MM.1S (cell line): ENCODE results near the gene WDR81.
"Not testable (repeated sequence)": the region's sequence is repeated elsewhere in the genome, so short reads cannot be mapped to it uniquely, and the experiment has no call there.

Experiments used
- DNase-seq: peaks from one replicate; pipeline ENCODE4 v3.0.0-alpha.2; 2015
- H2AFZ ChIP-seq: fragments of 300-600 bp; sonication (generic); 2 replicates; pipeline ENCODE4 v1.6.0; 2016; ENCODE audit warnings: antibody characterized with exemption, low read length
- H3F3A ChIP-seq: fragments of 300-600 bp; sonication (generic); 2 replicates; pipeline ENCODE4 v1.6.1; 2016; ENCODE audit warnings: mild to moderate bottlenecking, antibody characterized with exemption, low read length, moderate library complexity, mixed read lengths; ENCODE audit not compliant: insufficient read depth
- H3K27ac ChIP-seq: fragments of 300-600 bp; sonication (generic); 2 replicates; pipeline ENCODE4 v1.5.1; 2016; ENCODE audit warnings: mild to moderate bottlenecking, low read length
- H3K27me3 ChIP-seq: fragments of 300-600 bp; sonication (generic); replicated peaks from 2 replicates; pipeline ENCODE4 v1.6.0; 2016; ENCODE audit warnings: low read length; ENCODE audit not compliant: insufficient read depth
- H3K36me3 ChIP-seq: fragments of 300-600 bp; sonication (generic); replicated peaks from 2 replicates; pipeline ENCODE4 v1.6.1; 2016; ENCODE audit warnings: mild to moderate bottlenecking, low read length, mixed read lengths; ENCODE audit not compliant: insufficient read depth
- H3K4me1 ChIP-seq: fragments of 300-600 bp; sonication (generic); 2 replicates; pipeline ENCODE4 v1.6.1; 2016; ENCODE audit warnings: low read length, mixed read lengths
- H3K4me2 ChIP-seq: fragments of 300-600 bp; sonication (generic); 2 replicates; pipeline ENCODE4 v1.6.0; 2016; ENCODE audit warnings: low read depth, low read length
- H3K4me3 ChIP-seq: fragments of 300-600 bp; sonication (generic); 2 replicates; pipeline ENCODE4 v1.5.1; 2016; ENCODE audit warnings: low read length, mixed read lengths
- H3K79me2 ChIP-seq: fragments of 300-600 bp; sonication (generic); 2 replicates; pipeline ENCODE4 v1.6.1; 2016; ENCODE audit warnings: mixed run types, low read length, mixed read lengths
- H3K9ac ChIP-seq: fragments of 300-600 bp; sonication (generic); 2 replicates; pipeline ENCODE4 v1.6.1; 2016; ENCODE audit warnings: low read length, mixed read lengths
- H3K9me2 ChIP-seq: fragments of 300-600 bp; sonication (generic); replicated peaks from 2 replicates; pipeline ENCODE4 v1.6.1; 2016; ENCODE audit warnings: mild to moderate bottlenecking, low read length, mixed read lengths; ENCODE audit not compliant: insufficient read depth
- H3K9me3 ChIP-seq: fragments of 300-600 bp; sonication (generic); replicated peaks from 2 replicates; pipeline ENCODE4 v1.6.1; 2016; ENCODE audit warnings: mild to moderate bottlenecking, low read length, mixed read lengths; ENCODE audit not compliant: insufficient read depth
- H4K20me1 ChIP-seq: fragments of 300-600 bp; sonication (generic); 2 replicates; pipeline ENCODE4 v1.6.1; 2016; ENCODE audit warnings: mild to moderate bottlenecking, low read length, moderate library complexity, mixed read lengths; ENCODE audit not compliant: insufficient read depth
- EZH2 ChIP-seq: fragments of 300-600 bp; sonication (generic); optimal IDR thresholded peaks from 2 replicates; pipeline ENCODE3; 2017; ENCODE audit warnings: low read depth, mild to moderate bottlenecking, antibody characterized with exemption, low read length, mixed read lengths
- EZH2phosphoT487 ChIP-seq: fragments of 300-600 bp; sonication (generic); IDR thresholded peaks from 2 replicates; pipeline ENCODE4 v1.6.1; 2018; ENCODE audit warnings: antibody characterized with exemption, low read length
- TF ChIP-seq, protein P1 (sequence below): fragments of 300-600 bp; sonication (generic); IDR thresholded peaks from 2 replicates; pipeline ENCODE4 v1.5.1; 2016; ENCODE audit warnings: antibody characterized with exemption, low read length, mixed read lengths

The WDR81 gene

GRCh38 chr17:1697681-1698080 is 26.8 kb upstream of the WDR81 start:
- H4K20me1 ChIP-seq: no peaks in the 10 kb centered on the region
- TF ChIP-seq, protein P1, sequence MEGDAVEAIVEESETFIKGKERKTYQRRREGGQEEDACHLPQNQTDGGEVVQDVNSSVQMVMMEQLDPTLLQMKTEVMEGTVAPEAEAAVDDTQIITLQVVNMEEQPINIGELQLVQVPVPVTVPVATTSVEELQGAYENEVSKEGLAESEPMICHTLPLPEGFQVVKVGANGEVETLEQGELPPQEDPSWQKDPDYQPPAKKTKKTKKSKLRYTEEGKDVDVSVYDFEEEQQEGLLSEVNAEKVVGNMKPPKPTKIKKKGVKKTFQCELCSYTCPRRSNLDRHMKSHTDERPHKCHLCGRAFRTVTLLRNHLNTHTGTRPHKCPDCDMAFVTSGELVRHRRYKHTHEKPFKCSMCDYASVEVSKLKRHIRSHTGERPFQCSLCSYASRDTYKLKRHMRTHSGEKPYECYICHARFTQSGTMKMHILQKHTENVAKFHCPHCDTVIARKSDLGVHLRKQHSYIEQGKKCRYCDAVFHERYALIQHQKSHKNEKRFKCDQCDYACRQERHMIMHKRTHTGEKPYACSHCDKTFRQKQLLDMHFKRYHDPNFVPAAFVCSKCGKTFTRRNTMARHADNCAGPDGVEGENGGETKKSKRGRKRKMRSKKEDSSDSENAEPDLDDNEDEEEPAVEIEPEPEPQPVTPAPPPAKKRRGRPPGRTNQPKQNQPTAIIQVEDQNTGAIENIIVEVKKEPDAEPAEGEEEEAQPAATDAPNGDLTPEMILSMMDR: no peak
- TF ChIP-seq EZH2 (no peak), EZH2phosphoT487 (no peak)
- no peak overlapping the region for H2AFZ ChIP-seq
- H3K27me3 ChIP-seq: peaks cover 2% of the 10 kb centered on the region; the same call in 1 of the 2 replicates
- no peak overlapping the region for H3K4me3 ChIP-seq
- no peak for DNase-seq
- H3K4me1 ChIP-seq: no peaks in the 10 kb centered on the region
- H3K79me2 ChIP-seq: no peaks in the 10 kb centered on the region
- no peak overlapping the region for H3K9ac ChIP-seq
- H3K9me3 ChIP-seq: no peaks in the 10 kb centered on the region
- no peak overlapping the region for H3K4me2 ChIP-seq
- H3K27ac ChIP-seq: no peak overlapping the region
- no peaks in the 10 kb centered on the region for H3F3A ChIP-seq
- H3K9me2 ChIP-seq: no peaks in the 10 kb centered on the region
- no peaks in the 10 kb centered on the region for H3K36me3 ChIP-seq

DNA sequence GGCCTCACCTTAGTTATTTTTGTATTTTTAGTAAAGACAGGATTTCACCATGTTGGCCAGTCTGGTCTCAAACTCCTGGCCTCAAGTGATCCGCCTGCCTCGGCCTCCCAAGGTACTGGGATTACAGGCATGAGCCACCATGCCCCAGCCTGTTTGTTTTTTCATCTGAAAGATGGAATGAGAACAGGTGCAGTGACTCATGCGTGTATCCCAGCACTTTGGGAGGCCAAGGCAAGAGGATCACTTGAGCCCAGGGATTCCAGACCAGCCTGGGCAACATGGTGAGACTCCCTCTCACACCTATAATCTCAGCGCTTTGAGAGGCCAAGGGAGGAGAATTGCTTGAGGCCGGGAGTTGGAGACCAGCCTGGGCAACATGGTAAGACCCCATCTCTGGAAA is 24.6 kb upstream of the WDR81 start:
- DNase-seq, H3K9ac ChIP-seq: not testable (repeated sequence)

DNA sequence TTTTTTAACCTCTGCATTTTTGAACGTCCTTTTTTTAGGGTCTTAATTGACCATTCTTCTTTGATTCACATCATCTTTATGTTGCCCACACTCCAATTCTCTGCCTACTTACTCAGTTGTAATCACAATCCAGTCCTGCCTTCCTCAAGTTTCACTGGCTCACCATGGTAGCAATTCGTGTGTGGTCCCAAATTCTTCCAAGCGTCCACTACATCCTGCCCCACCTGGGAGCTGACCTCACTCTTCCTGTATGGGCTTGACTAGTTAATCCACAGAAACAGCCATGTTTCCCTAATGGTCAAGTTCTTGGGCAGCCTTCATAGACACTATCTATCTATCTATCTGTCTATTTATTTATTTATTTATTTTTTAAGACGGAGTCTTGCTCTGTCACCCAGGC is 21.4 kb upstream of the WDR81 start:
- Histone ChIP-seq H3K9ac (no peak overlapping the region), H4K20me1 (no peaks in the 10 kb centered on the region)
- TF ChIP-seq, protein P1: no peak
- TF ChIP-seq EZH2phosphoT487: no peak
- no peak for TF ChIP-seq EZH2

More for the DNA sequence above, 24.6 kb upstream of the WDR81 start:
- not testable (repeated sequence) for H3K9me3 ChIP-seq, H3F3A ChIP-seq, H3K27me3 ChIP-seq, H3K4me1 ChIP-seq, H2AFZ ChIP-seq, H3K4me2 ChIP-seq, H3K36me3 ChIP-seq, H3K79me2 ChIP-seq, H3K9me2 ChIP-seq, H4K20me1 ChIP-seq, H3K4me3 ChIP-seq, H3K27ac ChIP-seq

GRCh38 chr17:1705004-1705403 is 19.5 kb upstream of the WDR81 start:
- TF ChIP-seq EZH2: no peak
- TF ChIP-seq, protein P1: no peak
- TF ChIP-seq EZH2phosphoT487: no peak
- no peaks in the 10 kb centered on the region for H3K9me2 ChIP-seq
- H3K9ac ChIP-seq: no peak overlapping the region
- H3K4me2 ChIP-seq: no peak overlapping the region
- peaks cover 23% of the 10 kb centered on the region for H3K27me3 ChIP-seq
- no peaks in the 10 kb centered on the region for H3K79me2 ChIP-seq
- H4K20me1 ChIP-seq: no peaks in the 10 kb centered on the region
- no peaks in the 10 kb centered on the region for H3K9me3 ChIP-seq
- H3K4me3 ChIP-seq: no peak overlapping the region
- DNase-seq: no peak
- no peak overlapping the region for H2AFZ ChIP-seq
- 0 out of 2 replicates have a peak, but pooled peaks cover 2% of the 10 kb centered on the region for H3F3A ChIP-seq
- no peaks in the 10 kb centered on the region for H3K36me3 ChIP-seq
- H3K27ac ChIP-seq: no peak overlapping the region
- H3K4me1 ChIP-seq: no peaks in the 10 kb centered on the region

More for the DNA sequence above, 21.4 kb upstream of the WDR81 start:
- Histone ChIP-seq H3K4me3 (no peak overlapping the region), H3K4me1 (no peaks in the 10 kb centered on the region), H3K79me2 (no peaks in the 10 kb centered on the region), H3K9me3 (no peaks in the 10 kb centered on the region), H3K27me3 (peaks cover 22% of the 10 kb centered on the region), H3K27ac (no peak overlapping the region), H3K9me2 (no peaks in the 10 kb centered on the region), H3F3A (0 out of 2 replicates have a peak, but pooled peaks cover 2% of the 10 kb centered on the region), H3K36me3 (no peaks in the 10 kb centered on the region), H3K4me2 (no peak overlapping the region), H2AFZ (no peak overlapping the region)
- no peak for DNase-seq
